MCF 10A (cell line): ENCODE measurements around the gene AGBL2. TPM values are rescaled to one million over a fixed set of nuclear protein-coding genes. Genes with fewer than 3 reads are reported as not detected.

Experiments
- BruUV-seq: library from RNA; stranded (reverse); fragments of 400-500 nt; replicated peaks from 2 replicates; lab custom pipeline; 2021; lab: Mats Ljungman, UMichigan
- CTCF ChIA-PET: fragments of 300-600 bp; sonication (Branson Sonifier 250); formaldehyde crosslinking; extraction: SDS; loops from one replicate; lab custom pipeline; 2021; ENCODE audit warnings: antibody characterized with exemption, inconsistent platforms; lab: Yijun Ruan, JAX
- POLR2A ChIA-PET: fragments of 300-600, 350-650 bp; sonication (Branson Sonifier 250); formaldehyde crosslinking; extraction: SDS; loops from one replicate; lab custom pipeline; 2020; ENCODE audit warnings: antibody characterized with exemption, inconsistent platforms; lab: Yijun Ruan, JAX
- DNase-seq: peaks from one replicate; pipeline ENCODE4 v3.0.0-alpha.2; 2018; ENCODE audit not compliant: unreplicated experiment
- H3K27ac Mint-ChIP-seq: one replicate; pipeline ENCODE4 v1.8.0; 2022; ENCODE audit warnings: mild to moderate bottlenecking, low read depth, mixed read lengths; ENCODE audit not compliant: unreplicated experiment
- H3K27me3 Mint-ChIP-seq: one replicate; pipeline ENCODE4 v1.8.0; 2022; ENCODE audit warnings: mixed read lengths; ENCODE audit not compliant: insufficient read depth, unreplicated experiment
- H3K36me3 Mint-ChIP-seq: one replicate; pipeline ENCODE4 v1.8.0; 2022; ENCODE audit warnings: mild to moderate bottlenecking, moderate library complexity, mixed read lengths; ENCODE audit not compliant: insufficient read depth, unreplicated experiment
- H3K4me1 Mint-ChIP-seq: one replicate; pipeline ENCODE4 v1.8.0; 2022; ENCODE audit warnings: mixed read lengths; ENCODE audit not compliant: insufficient read depth, unreplicated experiment
- H3K4me3 Mint-ChIP-seq: one replicate; pipeline ENCODE4 v1.8.0; 2022; ENCODE audit warnings: mild to moderate bottlenecking, moderate library complexity, mixed read lengths; ENCODE audit not compliant: unreplicated experiment
- H3K9me3 Mint-ChIP-seq: one replicate; pipeline ENCODE4 v1.8.0; 2022; ENCODE audit warnings: mixed read lengths; ENCODE audit not compliant: unreplicated experiment
- CTCF ChIP-seq: fragments of 200-600 bp; IDR thresholded peaks from one replicate; pipeline ENCODE4 v1.8.0; 2022; ENCODE audit warnings: antibody characterized with exemption, mild to moderate bottlenecking; ENCODE audit not compliant: unreplicated experiment
- intact Hi-C: fragments of 100-400 bp; cut with micrococcal nuclease; formaldehyde crosslinking; loops from 2 replicates; pipeline ENCODE4 v1.14.1; 2022
- total RNA-seq: library from RNA; stranded (reverse); gene quantifications from 2 replicates; pipeline ENCODE4 v1.2.3, GENCODE V29; 2022

The AGBL2 gene
- total RNA-seq, 1 experiment from 2014 or later = 1.2 TPM

- intact Hi-C loops = no loop called here
- H3K9me3 Mint-ChIP-seq = no peaks in the 10 kb centered on the region
- H3K36me3 Mint-ChIP-seq = peaks cover 90% of the 10 kb centered on the region
- H3K27ac Mint-ChIP-seq = no peak overlapping the region
- H3K4me1 Mint-ChIP-seq = no peaks in the 10 kb centered on the region
- H3K27me3 Mint-ChIP-seq = no peaks in the 10 kb centered on the region
- H3K4me3 Mint-ChIP-seq = no peak overlapping the region
- no peak for TF ChIP-seq CTCF
- ChIA-PET CTCF (no interaction called here), POLR2A (no interaction called here)
- BruUV-seq = no TSS peak
- DNase-seq = no peak
Measured at GRCh38 chr11:47631473-47631872, 83.7 kb downstream of the AGBL2 start.

- no peak overlapping the region for H3K27ac Mint-ChIP-seq
- no peaks in the 10 kb centered on the region for H3K4me1 Mint-ChIP-seq
- no peak for DNase-seq
- intact Hi-C loops = no loop called here
- POLR2A ChIA-PET = interaction anchor here (0.7 kb wide), 1 partner anchor 220 kb away, joined by 4 read pairs; the partner anchor contains the start of gene NUP160
- BruUV-seq = no TSS peak
- CTCF ChIA-PET = interaction anchor here (0.8 kb wide), 1 partner anchor 9 kb away, joined by 3 read pairs; no protein-coding TSS in a partner anchor
- no peaks in the 10 kb centered on the region for H3K9me3 Mint-ChIP-seq
- TF ChIP-seq CTCF = no peak
- no peak overlapping the region for H3K4me3 Mint-ChIP-seq
- H3K27me3 Mint-ChIP-seq = no peaks in the 10 kb centered on the region
- H3K36me3 Mint-ChIP-seq = peaks cover 93% of the 10 kb centered on the region
Measured at GRCh38 chr11:47628026-47628425, 87.1 kb downstream of the AGBL2 start.

GRCh38 chr11:47626234-47626633 lies 88.9 kb downstream of the AGBL2 start:
- H3K9me3 Mint-ChIP-seq = no peaks in the 10 kb centered on the region
- no peaks in the 10 kb centered on the region for H3K4me1 Mint-ChIP-seq
- no peak for TF ChIP-seq CTCF
- POLR2A ChIA-PET = interaction anchor here (1.0 kb wide), 1 partner anchor 16 kb away, joined by 3 read pairs; the partner anchor contains the start of gene MTCH2
- peaks cover 93% of the 10 kb centered on the region for H3K36me3 Mint-ChIP-seq
- H3K27ac Mint-ChIP-seq = no peak overlapping the region
- no peaks in the 10 kb centered on the region for H3K27me3 Mint-ChIP-seq
- intact Hi-C loops = no loop called here
- no peak overlapping the region for H3K4me3 Mint-ChIP-seq
- CTCF ChIA-PET = interaction anchor here (0.6 to 1.0 kb wide), 3 partner anchors 73 to 363 kb away, joined by 3 read pairs; no protein-coding TSS in a partner anchor
- DNase-seq = no peak
- no TSS peak for BruUV-seq

GRCh38 chr11:47620836-47621378 lies 94.3 kb downstream of the AGBL2 start:
- intact Hi-C loops = no loop called here
- ChIA-PET POLR2A (interaction anchor here (0.5 to 1.0 kb wide), 4 partner anchors 23 to 134 kb away, joined by 3 to 4 read pairs (median 3); no protein-coding TSS in a partner anchor), CTCF (interaction anchor here (0.6 to 1.8 kb wide), 4 partner anchors 15 to 271 kb away, joined by 3 to 7 read pairs (median 4); no protein-coding TSS in a partner anchor)
- Mint-ChIP-seq H3K36me3 (peaks cover 81% of the 10 kb centered on the region), H3K4me3 (no peak overlapping the region), H3K4me1 (no peaks in the 10 kb centered on the region), H3K27ac (no peak overlapping the region), H3K9me3 (no peaks in the 10 kb centered on the region), H3K27me3 (no peaks in the 10 kb centered on the region)
- no peak for TF ChIP-seq CTCF
- no TSS peak for BruUV-seq
- DNase-seq = no peak
